ENCODE measurements around the gene CYP19A1.
A peak's percentile ranks its signal among the peaks of the same experiment; 100 is the strongest.

Gene CYP19A1

GRCh38 chr15:51192521-51193280 lies 145.7 kb downstream of the CYP19A1 start (continued):
- TF ChIP-seq, protein P1, sequence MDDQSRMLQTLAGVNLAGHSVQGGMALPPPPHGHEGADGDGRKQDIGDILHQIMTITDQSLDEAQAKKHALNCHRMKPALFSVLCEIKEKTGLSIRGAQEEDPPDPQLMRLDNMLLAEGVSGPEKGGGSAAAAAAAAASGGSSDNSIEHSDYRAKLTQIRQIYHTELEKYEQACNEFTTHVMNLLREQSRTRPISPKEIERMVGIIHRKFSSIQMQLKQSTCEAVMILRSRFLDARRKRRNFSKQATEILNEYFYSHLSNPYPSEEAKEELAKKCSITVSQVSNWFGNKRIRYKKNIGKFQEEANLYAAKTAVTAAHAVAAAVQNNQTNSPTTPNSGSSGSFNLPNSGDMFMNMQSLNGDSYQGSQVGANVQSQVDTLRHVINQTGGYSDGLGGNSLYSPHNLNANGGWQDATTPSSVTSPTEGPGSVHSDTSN (CRISPR knock-in tag; IDR thresholded peaks at IDR 0.05) = no peak
- no peak for TF ChIP-seq BCL11B (tag by site-specific recombination; IDR thresholded peaks at IDR 0.05; ENCODE audit: low read depth)
- 0 out of 2 replicates have a peak, but pooled peaks have one; percentile 35 for TF ChIP-seq ZNF561 (tag by site-specific recombination; IDR thresholded peaks at IDR 0.05; ENCODE audit: borderline replicate concordance)
- TF ChIP-seq ZNF843 (tag by site-specific recombination; IDR thresholded peaks at IDR 0.05) = no peak

GRCh38 chr15:51191766-51192165 lies 146.6 kb downstream of the CYP19A1 start:
- ChIA-PET CTCF (interaction anchor here (0.9 to 3.2 kb wide), 15 partner anchors 9 to 305 kb away, joined by 3 to 76 read pairs (median 4); no protein-coding TSS in a partner anchor), POLR2A (no interaction called here)
- H3K9me3 ChIP-seq (ENCODE audit: control insufficient read depth, insufficient read depth, low read depth, low read length) = no peaks in the 10 kb centered on the region

DNA sequence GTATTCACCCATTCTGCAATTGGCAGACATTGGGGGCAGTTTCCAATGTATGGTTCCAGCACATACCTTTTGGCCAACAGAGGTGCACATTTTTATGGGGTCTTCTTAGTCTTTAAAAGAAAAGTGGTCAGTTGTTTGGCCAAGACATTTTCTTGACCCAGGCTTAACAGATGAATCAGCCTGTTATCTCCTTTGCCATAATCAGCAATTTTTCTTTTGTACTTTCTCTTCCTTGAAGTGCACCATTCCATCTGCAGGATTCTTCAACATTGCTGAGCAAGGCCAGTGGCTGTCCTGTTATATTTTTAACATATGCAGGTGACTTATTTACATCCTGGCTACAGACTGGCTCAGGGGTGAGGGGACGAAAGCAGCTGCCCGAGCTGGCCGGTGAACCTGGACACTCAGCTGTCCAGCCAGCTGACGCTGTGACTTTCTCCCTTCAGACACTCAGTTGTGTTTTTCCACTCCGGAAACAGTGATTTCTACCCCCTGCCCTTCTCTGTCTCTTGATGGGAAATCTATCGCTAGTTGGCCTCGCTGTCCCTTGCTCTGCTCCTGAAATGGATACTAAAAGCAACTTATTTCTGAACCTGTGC lies 147.2 kb downstream of the CYP19A1 start:
- H3K36me3 ChIP-seq (ENCODE audit: control insufficient read depth in 2 of 2, insufficient read depth in 1 of 2, low read length in 2 of 2) = no peaks in the 10 kb centered on the region
- ChIA-PET POLR2A (no interaction called here), CTCF (interaction anchor here (1.0 to 3.2 kb wide), 3 partner anchors 29 to 190 kb away, joined by 4 to 76 read pairs (median 5); no protein-coding TSS in a partner anchor)
- no peak for TF ChIP-seq ZSCAN30 (tag by site-specific recombination; IDR thresholded peaks at IDR 0.05)
- TF ChIP-seq ZSCAN18 (tag by site-specific recombination; IDR thresholded peaks at IDR 0.05) = no peak
- H3K4me3 ChIP-seq (ENCODE audit: low read depth, low read length) = no peak overlapping the region
- H3K4me1 ChIP-seq (ENCODE audit: control insufficient read depth, insufficient read depth, low read length) = no peaks in the 10 kb centered on the region; the same call in 1 of the 2 replicates
- no peak overlapping the region for H3K27ac ChIP-seq (ENCODE audit: extremely low read depth, low read depth, low read length)
- no peaks in the 10 kb centered on the region for H3K9me3 ChIP-seq (ENCODE audit: control insufficient read depth, insufficient read depth, low read depth, low read length)

More at GRCh38 chr15:51191766-51192165, 146.6 kb downstream of the CYP19A1 start:
- no peaks in the 10 kb centered on the region for H3K36me3 ChIP-seq (ENCODE audit: control insufficient read depth in 2 of 2, insufficient read depth in 1 of 2, low read length in 2 of 2)
- no peak overlapping the region for H3K27ac ChIP-seq (ENCODE audit: extremely low read depth, low read depth, low read length)
- H3K4me1 ChIP-seq (ENCODE audit: control insufficient read depth, insufficient read depth, low read length) = no peaks in the 10 kb centered on the region; the same call in 1 of the 2 replicates
- H3K4me3 ChIP-seq (ENCODE audit: low read depth, low read length) = no peak overlapping the region
- no peak for TF ChIP-seq ZNF140 (tag by site-specific recombination; IDR thresholded peaks at IDR 0.05)
- TF ChIP-seq ZNF341 (tag by site-specific recombination; IDR thresholded peaks at IDR 0.05; ENCODE audit: low read depth) = no peak
- TF ChIP-seq ZBTB44 (tag by site-specific recombination; IDR thresholded peaks at IDR 0.05) = no peak
- TF ChIP-seq KLF16 (tag by site-specific recombination; IDR thresholded peaks at IDR 0.05) = no peak
- no peak for TF ChIP-seq ZNF776 (tag by site-specific recombination; IDR thresholded peaks at IDR 0.05; ENCODE audit: borderline replicate concordance)
- TF ChIP-seq ZNF138 (tag by site-specific recombination; IDR thresholded peaks at IDR 0.05; ENCODE audit: borderline replicate concordance) = no peak
- no peak for TF ChIP-seq ZNF639 (tag by site-specific recombination; IDR thresholded peaks at IDR 0.05)
